Activated B cell treated with CpG ODN at 0.5 μM for 24 hours (primary cell): ENCODE data around the gene SLC6A11. TPM values are rescaled to one million over a fixed set of nuclear protein-coding genes. Genes with fewer than 3 reads are reported as not detected.

Experiments
- ATAC-seq: fragments of 200-7000 bp; cut with Tn5 transposase; one replicate; pipeline ENCODE4 v1.10.0; 2021; ENCODE audit warnings: low read depth, mild to moderate bottlenecking, moderate library complexity
- CTCF ChIA-PET: fragments of 350-600 bp; sonication (Branson Sonifier 250); formaldehyde crosslinking; loops from one replicate; lab custom pipeline; 2021; ENCODE audit warnings: antibody characterized with exemption; lab: Charles Lee
- POLR2A ChIA-PET: fragments of 350-600 bp; sonication (Branson Sonifier 250); formaldehyde crosslinking; loops from one replicate; lab custom pipeline; 2021; ENCODE audit warnings: antibody characterized with exemption; lab: Charles Lee
- DNase-seq: peaks from one replicate; pipeline ENCODE4 v3.0.0; 2022
- H3K27ac Mint-ChIP-seq: one replicate; pipeline ENCODE4 v1.8.0; 2020; ENCODE audit warnings: mixed read lengths
- H3K27me3 Mint-ChIP-seq: one replicate; pipeline ENCODE4 v1.8.0; 2021; ENCODE audit warnings: mixed read lengths
- H3K36me3 Mint-ChIP-seq: one replicate; pipeline ENCODE4 v1.8.0; 2021; ENCODE audit warnings: low read depth, mixed read lengths
- H3K4me1 Mint-ChIP-seq: one replicate; pipeline ENCODE4 v1.8.0; 2021; ENCODE audit warnings: mixed read lengths
- H3K4me3 Mint-ChIP-seq: one replicate; pipeline ENCODE4 v1.8.0; 2020; ENCODE audit warnings: mild to moderate bottlenecking, mixed read lengths
- H3K9me3 Mint-ChIP-seq: one replicate; pipeline ENCODE4 v1.8.0; 2020; ENCODE audit warnings: mixed read lengths
- intact Hi-C: fragments of 100-400 bp; cut with micrococcal nuclease; formaldehyde crosslinking; loops from one replicate; pipeline ENCODE4 v1.15.1; 2024
- total RNA-seq: library from RNA; stranded (reverse); gene quantifications from 2 replicates; pipeline ENCODE4 v1.2.3, GENCODE V29; 2022
- TF ChIP-seq, protein P1 (sequence below): fragments of 200-600 bp; IDR thresholded peaks from one replicate; pipeline ENCODE4 v1.8.0; 2022; ENCODE audit warnings: antibody characterized with exemption, mild to moderate bottlenecking

SLC6A11 gene
- total RNA-seq, 1 donor from 2014 or later, result not detected

DNA sequence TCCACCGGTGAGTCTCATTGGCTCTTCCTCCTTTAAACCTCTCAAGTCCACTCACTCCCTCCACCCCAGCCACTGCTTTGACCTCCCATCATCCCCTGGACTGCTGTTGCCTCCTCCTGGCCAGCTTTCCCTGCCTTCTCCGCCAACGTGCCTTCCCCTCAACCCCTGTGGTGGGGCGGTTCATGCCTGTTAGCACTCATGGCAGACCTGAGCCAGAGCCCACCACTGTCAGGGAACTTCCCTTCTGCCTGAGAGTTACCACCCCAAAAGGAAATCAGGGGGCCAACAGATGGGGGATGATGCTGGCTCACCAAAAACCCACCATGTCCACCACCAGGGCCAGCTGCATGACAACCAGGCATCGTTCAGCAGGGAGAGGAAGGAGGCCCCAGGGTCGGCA, 132.3 kb downstream of the SLC6A11 start:
- H3K27me3 Mint-ChIP-seq, result peaks cover 7% of the 10 kb centered on the region
- no peaks in the 10 kb centered on the region for H3K4me1 Mint-ChIP-seq
- DNase-seq (no peak), ATAC-seq (no peak)
- no peaks in the 10 kb centered on the region for H3K9me3 Mint-ChIP-seq
- ChIA-PET POLR2A (no interaction called here), CTCF (interaction anchor here (1.1 kb wide), 1 partner anchor 10 kb away, joined by 3 read pairs; no protein-coding TSS in a partner anchor)
- H3K27ac Mint-ChIP-seq, result no peak overlapping the region
- no peak overlapping the region for H3K4me3 Mint-ChIP-seq
- H3K36me3 Mint-ChIP-seq, result no peaks in the 10 kb centered on the region
- intact Hi-C loops, result loop anchor here (10.0 kb wide), 1 partner anchor 386 kb away; no protein-coding TSS in a partner anchor
- TF ChIP-seq, protein P1, sequence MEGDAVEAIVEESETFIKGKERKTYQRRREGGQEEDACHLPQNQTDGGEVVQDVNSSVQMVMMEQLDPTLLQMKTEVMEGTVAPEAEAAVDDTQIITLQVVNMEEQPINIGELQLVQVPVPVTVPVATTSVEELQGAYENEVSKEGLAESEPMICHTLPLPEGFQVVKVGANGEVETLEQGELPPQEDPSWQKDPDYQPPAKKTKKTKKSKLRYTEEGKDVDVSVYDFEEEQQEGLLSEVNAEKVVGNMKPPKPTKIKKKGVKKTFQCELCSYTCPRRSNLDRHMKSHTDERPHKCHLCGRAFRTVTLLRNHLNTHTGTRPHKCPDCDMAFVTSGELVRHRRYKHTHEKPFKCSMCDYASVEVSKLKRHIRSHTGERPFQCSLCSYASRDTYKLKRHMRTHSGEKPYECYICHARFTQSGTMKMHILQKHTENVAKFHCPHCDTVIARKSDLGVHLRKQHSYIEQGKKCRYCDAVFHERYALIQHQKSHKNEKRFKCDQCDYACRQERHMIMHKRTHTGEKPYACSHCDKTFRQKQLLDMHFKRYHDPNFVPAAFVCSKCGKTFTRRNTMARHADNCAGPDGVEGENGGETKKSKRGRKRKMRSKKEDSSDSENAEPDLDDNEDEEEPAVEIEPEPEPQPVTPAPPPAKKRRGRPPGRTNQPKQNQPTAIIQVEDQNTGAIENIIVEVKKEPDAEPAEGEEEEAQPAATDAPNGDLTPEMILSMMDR, result no peak

DNA sequence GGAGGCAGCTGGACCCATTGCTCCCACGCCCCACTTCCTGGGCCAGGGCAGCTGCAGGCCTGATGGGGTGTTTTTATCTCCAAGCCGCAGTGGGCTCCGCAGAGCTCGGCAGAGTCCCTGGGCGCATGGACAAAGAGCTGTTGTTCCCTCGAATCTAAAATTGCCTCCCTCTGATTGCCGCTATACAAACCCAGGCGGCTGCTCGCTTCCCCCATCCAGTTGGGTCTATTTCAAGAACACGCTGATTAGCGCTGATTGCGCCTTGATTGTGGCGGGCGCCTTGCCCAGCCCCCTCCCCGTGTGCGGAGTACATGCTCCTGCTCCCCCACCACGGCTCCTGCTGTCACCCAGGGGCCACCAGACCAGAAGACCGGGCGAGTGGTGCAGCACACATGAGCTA, 133.2 kb downstream of the SLC6A11 start:
- Mint-ChIP-seq H3K27me3 (peaks cover 8% of the 10 kb centered on the region), H3K36me3 (no peaks in the 10 kb centered on the region), H3K9me3 (no peaks in the 10 kb centered on the region), H3K4me3 (no peak overlapping the region), H3K4me1 (no peaks in the 10 kb centered on the region), H3K27ac (no peak overlapping the region)
- CTCF ChIA-PET, result interaction anchor here (1.1 kb wide), 1 partner anchor 11 kb away, joined by 3 read pairs; no protein-coding TSS in a partner anchor
- no peak for DNase-seq
- intact Hi-C loops, result loop anchor here (10.0 kb wide), 1 partner anchor 386 kb away; no protein-coding TSS in a partner anchor
- ATAC-seq, result no peak
- TF ChIP-seq, protein P1, result no peak
- POLR2A ChIA-PET, result no interaction called here

DNA sequence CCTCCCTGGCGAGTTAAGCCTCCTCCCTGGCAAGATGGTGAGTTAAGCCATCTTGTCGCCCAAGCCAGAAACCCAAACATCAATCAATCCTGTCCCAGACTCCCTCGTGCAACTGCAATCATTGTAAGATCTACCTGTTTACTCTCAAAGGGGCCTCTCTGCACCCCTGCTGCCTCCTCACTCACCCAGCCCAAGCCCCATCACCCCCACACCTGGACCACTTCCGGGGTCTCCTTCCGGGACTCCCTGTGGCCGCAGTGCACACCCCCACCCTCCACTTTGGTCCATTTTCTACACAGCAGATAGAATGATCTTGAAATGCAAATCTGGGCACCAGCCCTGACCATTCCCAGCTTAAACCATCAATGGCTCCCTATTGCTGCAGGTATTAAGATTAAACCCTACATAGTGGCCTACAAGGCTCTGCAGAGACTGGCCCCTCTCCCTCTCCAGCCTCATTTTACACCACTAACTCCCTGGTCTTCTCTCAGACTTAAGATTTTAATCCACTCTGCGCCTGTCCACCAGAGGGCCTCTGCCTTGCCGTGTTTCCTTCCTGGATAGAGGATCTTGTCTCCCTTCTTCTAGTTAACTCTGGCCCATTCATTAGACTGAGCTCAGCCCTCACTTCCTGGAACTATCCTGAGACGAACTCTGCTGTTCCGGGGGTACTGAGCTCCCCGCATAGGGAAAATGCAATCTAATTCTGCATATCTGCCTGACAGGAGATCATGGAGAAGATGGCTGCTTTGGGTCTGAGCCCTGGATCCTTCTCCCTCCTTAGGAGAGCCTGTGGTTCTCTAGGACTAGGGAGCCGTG, 134.7 kb downstream of the SLC6A11 start:
- H3K27me3 Mint-ChIP-seq, result peaks cover 6% of the 10 kb centered on the region
- POLR2A ChIA-PET, result no interaction called here

DNA sequence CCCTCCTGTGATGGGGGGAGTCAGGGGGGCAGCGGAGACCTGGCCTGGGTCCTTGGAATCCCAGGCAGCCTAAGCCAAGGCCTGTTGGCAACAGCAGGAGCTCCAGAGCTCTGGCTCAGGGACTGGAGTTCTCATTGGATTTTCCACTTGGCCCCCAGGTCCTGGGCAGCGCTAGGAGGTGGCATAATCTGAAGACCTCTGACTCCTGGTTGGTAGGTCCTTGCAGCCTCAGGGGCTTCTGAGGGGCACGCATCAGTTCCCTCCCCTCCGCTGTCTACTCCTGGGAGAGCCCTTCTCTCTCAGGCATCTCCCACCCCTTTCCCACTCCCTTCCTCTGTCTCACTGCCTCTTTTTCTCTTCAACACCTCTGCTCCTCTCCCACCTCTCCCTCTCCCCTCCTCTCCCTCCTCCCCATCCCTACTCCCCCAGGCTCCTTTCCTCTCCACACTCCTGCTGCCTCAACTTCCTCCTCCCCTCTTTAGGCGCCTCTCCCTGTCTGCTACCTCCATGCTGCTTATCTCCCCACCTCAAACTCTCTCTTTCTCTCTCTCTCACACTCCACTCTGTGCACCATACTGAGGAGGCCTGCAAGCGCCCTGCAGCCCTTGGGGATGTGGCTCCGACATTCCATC, 135.4 kb downstream of the SLC6A11 start:
- Mint-ChIP-seq H3K36me3 (no peaks in the 10 kb centered on the region), H3K4me3 (no peak overlapping the region), H3K27me3 (peaks cover 7% of the 10 kb centered on the region), H3K27ac (no peak overlapping the region), H3K9me3 (no peaks in the 10 kb centered on the region), H3K4me1 (no peaks in the 10 kb centered on the region)
- intact Hi-C loops, result no loop called here
- ChIA-PET CTCF (no interaction called here), POLR2A (no interaction called here)
- no peak for DNase-seq
- ATAC-seq, result no peak
- TF ChIP-seq, protein P1, result no peak

More for the DNA sequence above, 134.7 kb downstream of the SLC6A11 start:
- intact Hi-C loops, result no loop called here
- no peak for ATAC-seq
- CTCF ChIA-PET, result no interaction called here
- no peaks in the 10 kb centered on the region for H3K4me1 Mint-ChIP-seq
- H3K9me3 Mint-ChIP-seq, result no peaks in the 10 kb centered on the region
- no peak overlapping the region for H3K4me3 Mint-ChIP-seq
- H3K36me3 Mint-ChIP-seq, result no peaks in the 10 kb centered on the region
- H3K27ac Mint-ChIP-seq, result no peak overlapping the region
- DNase-seq, result no peak
- TF ChIP-seq, protein P1, result no peak

DNA sequence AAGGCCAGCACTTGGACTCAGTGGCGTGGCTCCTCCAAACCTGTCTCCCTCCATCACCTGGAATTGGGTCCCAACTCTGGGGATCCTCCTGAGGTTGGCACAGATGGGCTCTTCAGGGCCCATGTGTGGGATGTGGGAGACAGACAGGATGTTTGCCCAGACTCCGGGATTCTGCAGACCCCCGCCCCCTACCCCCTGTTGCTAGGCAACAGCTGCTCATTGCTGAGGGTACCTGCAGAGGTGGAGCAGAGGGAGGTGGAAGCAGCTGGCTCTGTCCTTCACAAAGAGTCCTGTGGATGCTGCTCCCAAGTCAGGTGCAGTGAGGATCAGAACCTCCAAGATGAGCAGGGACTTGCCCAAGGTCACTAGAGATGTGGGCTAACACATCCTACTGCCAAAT, 136.5 kb downstream of the SLC6A11 start:
- no peak for DNase-seq
- peaks cover 8% of the 10 kb centered on the region for H3K27me3 Mint-ChIP-seq
- intact Hi-C loops, result no loop called here
- H3K9me3 Mint-ChIP-seq, result no peaks in the 10 kb centered on the region
- POLR2A ChIA-PET, result no interaction called here
- H3K4me1 Mint-ChIP-seq, result no peaks in the 10 kb centered on the region
- H3K4me3 Mint-ChIP-seq, result no peak overlapping the region
- TF ChIP-seq, protein P1, result no peak
- ATAC-seq, result no peak
- no peak overlapping the region for H3K27ac Mint-ChIP-seq
- no peaks in the 10 kb centered on the region for H3K36me3 Mint-ChIP-seq
- CTCF ChIA-PET, result no interaction called here
